ENCODE data around the gene CAPN3.

CAPN3 gene

DNA sequence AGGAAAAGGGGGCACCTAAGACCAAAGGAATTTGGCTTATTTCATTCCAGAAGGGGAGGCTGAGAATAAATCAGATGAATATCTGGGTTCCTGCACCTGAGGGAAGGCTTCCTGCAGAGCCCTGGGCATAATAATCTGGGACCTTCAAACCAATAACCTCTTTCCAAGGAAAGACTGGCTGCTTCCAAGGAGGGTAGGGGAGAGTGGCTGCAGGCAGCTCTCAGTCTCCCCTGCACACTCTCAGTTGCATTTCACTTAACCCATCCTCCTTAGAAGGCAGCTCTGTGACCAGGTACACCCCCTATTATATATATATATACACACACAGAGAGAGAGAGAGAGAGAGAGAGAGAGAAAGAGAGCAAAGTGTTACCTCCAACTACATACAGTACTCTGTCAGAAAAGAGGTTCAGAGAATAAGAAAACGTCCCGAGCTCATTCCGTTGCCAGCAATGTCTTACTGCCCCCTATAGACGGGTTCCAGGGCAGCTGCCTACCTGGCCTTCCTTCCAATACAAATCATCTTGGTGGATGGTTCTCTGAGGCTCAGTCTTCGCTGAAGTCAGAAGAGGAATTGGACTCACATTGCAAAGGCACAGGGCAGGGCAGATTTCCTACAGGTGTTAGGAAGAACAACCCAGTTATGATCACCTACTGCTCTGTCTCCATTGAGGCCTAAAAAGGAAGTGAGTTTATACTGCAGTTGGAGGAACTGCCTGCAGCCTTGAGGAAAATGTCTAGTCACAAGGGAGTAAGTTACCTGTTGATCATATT lies 26.1 kb downstream of the CAPN3 start:
- H3K56ac ChIP-seq (ENCODE audit: low read length): peak overlapping the region; percentile 68
- H3K79me2 ChIP-seq (ENCODE audit: control insufficient read depth, insufficient read depth, low read length): no peaks in the 10 kb centered on the region
- peak; percentile 84 for DNase-seq
- H2BK15ac ChIP-seq (replicated peaks; ENCODE audit: low read depth): no peak overlapping the region
- H2AK5ac ChIP-seq (ENCODE audit: low read length): no peak overlapping the region
- no peaks in the 10 kb centered on the region for H3K36me3 ChIP-seq (ENCODE audit: control insufficient read depth, insufficient read depth, low read length)
- no peak overlapping the region for H3K4me3 ChIP-seq (ENCODE audit: low read length)
- no peak overlapping the region for H3K23ac ChIP-seq (ENCODE audit: low read length)
- H2BK5ac ChIP-seq (ENCODE audit: low read length): peak overlapping the region; percentile 36
- H3K18ac ChIP-seq (ENCODE audit: low read length): peak overlapping the region; percentile 31
- H4K5ac ChIP-seq (ENCODE audit: low read length): no peak overlapping the region
- H3K27me3 ChIP-seq (ENCODE audit: insufficient read depth, low read length, poor library complexity): no peaks in the 10 kb centered on the region
- peaks cover 10% of the 10 kb centered on the region for H3K4me1 ChIP-seq (ENCODE audit: control insufficient read depth, low read depth, low read length)
- no peak overlapping the region for H2BK120ac ChIP-seq (ENCODE audit: low read depth, low read length)
- H3K27ac ChIP-seq (ENCODE audit: low read depth, low read length): no peak overlapping the region
- WGBS (ENCODE audit: extremely low coverage, insufficient coverage, low lambda C conversion rate): no CpG with 5 or more reads among the region's 5 CpGs
- no peak overlapping the region for H4K8ac ChIP-seq (ENCODE audit: low read depth, low read length)
- no peak overlapping the region for H3K4me2 ChIP-seq (ENCODE audit: low read length)
- H3K79me1 ChIP-seq (ENCODE audit: low read length): no peaks in the 10 kb centered on the region
- no peak overlapping the region for H3K4ac ChIP-seq (ENCODE audit: low read depth, low read length)
- H3K9ac ChIP-seq (ENCODE audit: low read length): peak overlapping the region; percentile 10

DNA sequence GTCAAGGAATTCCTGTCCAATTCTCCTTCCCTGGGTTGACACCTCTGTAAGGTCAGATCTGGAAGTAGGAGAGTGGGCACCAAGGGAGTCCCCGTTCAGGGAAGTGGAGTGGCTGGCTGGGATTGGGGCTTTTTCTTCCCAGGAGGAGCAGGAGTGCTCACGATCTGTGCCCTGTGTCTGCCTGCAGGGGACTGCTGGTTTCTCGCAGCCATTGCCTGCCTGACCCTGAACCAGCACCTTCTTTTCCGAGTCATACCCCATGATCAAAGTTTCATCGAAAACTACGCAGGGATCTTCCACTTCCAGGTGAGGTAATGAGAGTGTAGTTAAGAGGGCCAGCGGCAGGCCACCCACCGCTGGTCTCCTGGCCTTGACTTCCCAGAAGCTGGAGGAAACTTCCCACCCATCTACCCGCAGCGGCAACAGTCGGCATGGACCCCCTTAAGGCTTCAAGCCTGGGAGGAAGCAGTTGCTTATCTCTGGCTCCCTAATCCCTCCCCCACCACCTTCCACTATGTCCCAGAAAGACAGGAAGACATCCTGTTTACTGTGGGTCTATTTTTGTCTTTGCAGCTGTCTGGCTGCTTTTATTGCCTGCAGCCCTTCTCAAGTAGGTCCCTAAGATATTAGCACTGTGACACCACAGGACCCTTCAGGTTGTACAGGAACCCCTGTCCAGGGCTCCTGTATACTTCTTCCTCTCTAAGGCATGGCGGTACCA lies 26.8 kb downstream of the CAPN3 start:
- Histone ChIP-seq H3K56ac (ENCODE audit: low read length) (peak overlapping the region; percentile 68), H2BK15ac (replicated peaks; ENCODE audit: low read depth) (no peak overlapping the region), H2BK5ac (ENCODE audit: low read length) (peak overlapping the region; percentile 36), H3K36me3 (ENCODE audit: control insufficient read depth, insufficient read depth, low read length) (no peaks in the 10 kb centered on the region), H3K27ac (ENCODE audit: low read depth, low read length) (no peak overlapping the region), H3K4me1 (ENCODE audit: control insufficient read depth, low read depth, low read length) (peaks cover 10% of the 10 kb centered on the region), H2AK5ac (ENCODE audit: low read length) (no peak overlapping the region), H3K18ac (ENCODE audit: low read length) (no peak overlapping the region), H3K23ac (ENCODE audit: low read length) (no peak overlapping the region), H3K9ac (ENCODE audit: low read length) (peak overlapping the region; percentile 10), H3K79me2 (ENCODE audit: control insufficient read depth, insufficient read depth, low read length) (no peaks in the 10 kb centered on the region), H3K27me3 (ENCODE audit: insufficient read depth, low read length, poor library complexity) (no peaks in the 10 kb centered on the region), H3K4me2 (ENCODE audit: low read length) (no peak overlapping the region), H3K4ac (ENCODE audit: low read depth, low read length) (no peak overlapping the region), H3K4me3 (ENCODE audit: low read length) (no peak overlapping the region), H3K79me1 (ENCODE audit: low read length) (no peaks in the 10 kb centered on the region), H4K5ac (ENCODE audit: low read length) (no peak overlapping the region), H4K8ac (ENCODE audit: low read depth, low read length) (no peak overlapping the region), H2BK120ac (ENCODE audit: low read depth, low read length) (no peak overlapping the region)
- no CpG with 5 or more reads among the region's 12 CpGs for WGBS (ENCODE audit: extremely low coverage, insufficient coverage, low lambda C conversion rate)
- DNase-seq: peak; percentile 37

DNA sequence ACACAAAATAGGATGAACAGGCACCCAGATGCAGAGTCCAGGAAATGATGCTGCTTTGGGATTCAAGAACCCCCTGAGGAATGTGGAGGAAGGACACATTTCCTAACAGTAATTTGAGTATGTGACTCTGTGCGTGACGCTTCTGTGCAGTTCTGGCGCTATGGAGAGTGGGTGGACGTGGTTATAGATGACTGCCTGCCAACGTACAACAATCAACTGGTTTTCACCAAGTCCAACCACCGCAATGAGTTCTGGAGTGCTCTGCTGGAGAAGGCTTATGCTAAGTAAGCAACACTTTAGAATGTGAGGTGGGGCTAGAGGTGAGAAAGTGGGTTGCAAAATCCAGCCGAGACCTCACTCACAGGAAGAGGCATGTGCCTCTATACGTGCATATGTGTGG lies 28.3 kb downstream of the CAPN3 start:
- Histone ChIP-seq H3K79me2 (ENCODE audit: control insufficient read depth, insufficient read depth, low read length) (no peaks in the 10 kb centered on the region), H4K8ac (ENCODE audit: low read depth, low read length) (no peak overlapping the region), H3K4me3 (ENCODE audit: low read length) (no peak overlapping the region), H3K9ac (ENCODE audit: low read length) (no peak overlapping the region), H3K79me1 (ENCODE audit: low read length) (no peaks in the 10 kb centered on the region), H3K36me3 (ENCODE audit: control insufficient read depth, insufficient read depth, low read length) (no peaks in the 10 kb centered on the region), H3K23ac (ENCODE audit: low read length) (no peak overlapping the region), H3K27me3 (ENCODE audit: insufficient read depth, low read length, poor library complexity) (no peaks in the 10 kb centered on the region), H2BK120ac (ENCODE audit: low read depth, low read length) (no peak overlapping the region), H3K56ac (ENCODE audit: low read length) (no peak overlapping the region), H4K5ac (ENCODE audit: low read length) (no peak overlapping the region), H3K4me1 (ENCODE audit: control insufficient read depth, low read depth, low read length) (peaks cover 10% of the 10 kb centered on the region), H3K27ac (ENCODE audit: low read depth, low read length) (no peak overlapping the region), H3K18ac (ENCODE audit: low read length) (no peak overlapping the region), H2AK5ac (ENCODE audit: low read length) (no peak overlapping the region), H2BK15ac (replicated peaks; ENCODE audit: low read depth) (no peak overlapping the region), H2BK5ac (ENCODE audit: low read length) (no peak overlapping the region), H3K4me2 (ENCODE audit: low read length) (no peak overlapping the region), H3K4ac (ENCODE audit: low read depth, low read length) (no peak overlapping the region)
- no CpG with 5 or more reads among the region's 8 CpGs for WGBS (ENCODE audit: extremely low coverage, insufficient coverage, low lambda C conversion rate)
- DNase-seq: no peak

DNA sequence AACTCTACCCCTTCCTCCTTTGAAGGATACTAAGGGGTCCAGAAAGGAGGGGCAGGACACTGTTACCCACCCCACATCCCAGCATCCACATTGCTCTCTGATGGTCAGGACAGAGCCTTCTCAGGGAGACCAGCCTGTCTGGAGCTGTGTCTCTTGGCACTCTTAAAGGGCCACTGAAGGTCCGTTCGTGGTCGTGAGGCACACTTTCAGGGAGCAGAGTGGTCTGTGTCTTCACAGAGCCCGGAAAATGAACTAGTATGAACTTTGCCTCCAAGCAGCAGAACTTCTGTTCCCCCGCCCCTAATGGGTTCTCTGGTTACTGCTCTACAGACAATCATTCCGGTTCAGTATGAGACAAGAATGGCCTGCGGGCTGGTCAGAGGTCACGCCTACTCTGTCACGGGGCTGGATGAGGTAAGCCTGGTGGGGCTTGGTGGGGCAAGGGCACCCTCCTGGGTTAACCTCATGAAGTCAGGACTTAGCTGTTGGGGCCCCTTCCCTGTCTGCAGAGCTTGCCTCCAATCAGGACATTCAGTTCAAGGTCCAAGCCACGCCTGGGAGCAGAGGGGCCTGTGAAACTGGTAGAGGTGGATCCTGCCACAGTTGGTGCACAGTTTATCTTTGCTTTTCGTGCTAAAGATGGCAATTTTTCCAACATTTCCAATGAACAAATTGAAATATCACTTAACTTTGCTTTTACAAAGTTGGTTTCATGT lies 33.2 kb downstream of the CAPN3 start:
- H3K27me3 ChIP-seq (ENCODE audit: insufficient read depth, low read length, poor library complexity): no peaks in the 10 kb centered on the region
- no peak overlapping the region for H2BK15ac ChIP-seq (replicated peaks; ENCODE audit: low read depth)
- no peak overlapping the region for H3K27ac ChIP-seq (ENCODE audit: low read depth, low read length)
- H4K5ac ChIP-seq (ENCODE audit: low read length): no peak overlapping the region
- H3K18ac ChIP-seq (ENCODE audit: low read length): no peak overlapping the region
- no peak overlapping the region for H4K8ac ChIP-seq (ENCODE audit: low read depth, low read length)
- WGBS (ENCODE audit: extremely low coverage, insufficient coverage, low lambda C conversion rate): no CpG with 5 or more reads among the region's 11 CpGs
- no peak overlapping the region for H3K4ac ChIP-seq (ENCODE audit: low read depth, low read length)
- H3K4me3 ChIP-seq (ENCODE audit: low read length): no peak overlapping the region
- no peak overlapping the region for H3K23ac ChIP-seq (ENCODE audit: low read length)
- DNase-seq: no peak
- H2AK5ac ChIP-seq (ENCODE audit: low read length): no peak overlapping the region
- no peak overlapping the region for H3K9ac ChIP-seq (ENCODE audit: low read length)
- H3K4me2 ChIP-seq (ENCODE audit: low read length): no peak overlapping the region
- H3K4me1 ChIP-seq (ENCODE audit: control insufficient read depth, low read depth, low read length): peaks cover 2% of the 10 kb centered on the region
- H2BK120ac ChIP-seq (ENCODE audit: low read depth, low read length): no peak overlapping the region
- H3K36me3 ChIP-seq (ENCODE audit: control insufficient read depth, insufficient read depth, low read length): no peaks in the 10 kb centered on the region
- H3K79me1 ChIP-seq (ENCODE audit: low read length): no peaks in the 10 kb centered on the region
- no peak overlapping the region for H3K56ac ChIP-seq (ENCODE audit: low read length)
- H2BK5ac ChIP-seq (ENCODE audit: low read length): no peak overlapping the region
- H3K79me2 ChIP-seq (ENCODE audit: control insufficient read depth, insufficient read depth, low read length): no peaks in the 10 kb centered on the region

DNA sequence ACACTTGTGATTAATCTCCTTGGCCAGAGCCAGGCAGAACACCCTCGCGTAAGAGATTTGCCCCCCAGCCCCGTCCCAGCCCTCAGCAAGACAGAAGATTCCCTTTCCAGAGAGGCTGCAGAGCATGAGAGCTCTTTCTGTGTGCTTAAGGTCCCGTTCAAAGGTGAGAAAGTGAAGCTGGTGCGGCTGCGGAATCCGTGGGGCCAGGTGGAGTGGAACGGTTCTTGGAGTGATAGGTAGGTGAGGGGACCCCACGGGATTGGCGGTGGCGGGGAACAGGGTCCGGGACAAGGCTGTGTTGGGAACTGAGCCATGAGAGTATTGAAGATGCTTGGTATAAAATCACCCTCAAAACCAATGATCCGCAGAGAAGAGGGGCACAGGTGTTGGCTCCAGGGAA lies 34.8 kb downstream of the CAPN3 start:
- H3K4me2 ChIP-seq (ENCODE audit: low read length): no peak overlapping the region
- DNase-seq: no peak
- H3K4me3 ChIP-seq (ENCODE audit: low read length): no peak overlapping the region
- H3K18ac ChIP-seq (ENCODE audit: low read length): no peak overlapping the region
- H2BK120ac ChIP-seq (ENCODE audit: low read depth, low read length): no peak overlapping the region
- H3K27ac ChIP-seq (ENCODE audit: low read depth, low read length): no peak overlapping the region
- H3K23ac ChIP-seq (ENCODE audit: low read length): no peak overlapping the region
- no peak overlapping the region for H4K8ac ChIP-seq (ENCODE audit: low read depth, low read length)
- H4K5ac ChIP-seq (ENCODE audit: low read length): no peak overlapping the region
- H3K4me1 ChIP-seq (ENCODE audit: control insufficient read depth, low read depth, low read length): no peaks in the 10 kb centered on the region
- no peak overlapping the region for H3K9ac ChIP-seq (ENCODE audit: low read length)
- no peak overlapping the region for H2BK5ac ChIP-seq (ENCODE audit: low read length)
- H3K4ac ChIP-seq (ENCODE audit: low read depth, low read length): no peak overlapping the region
- H2BK15ac ChIP-seq (replicated peaks; ENCODE audit: low read depth): no peak overlapping the region
- H3K36me3 ChIP-seq (ENCODE audit: control insufficient read depth, insufficient read depth, low read length): no peaks in the 10 kb centered on the region
- no peaks in the 10 kb centered on the region for H3K79me1 ChIP-seq (ENCODE audit: low read length)
- H3K56ac ChIP-seq (ENCODE audit: low read length): no peak overlapping the region
- WGBS (ENCODE audit: extremely low coverage, insufficient coverage, low lambda C conversion rate): no CpG with 5 or more reads among the region's 13 CpGs
- no peaks in the 10 kb centered on the region for H3K27me3 ChIP-seq (ENCODE audit: insufficient read depth, low read length, poor library complexity)
- H2AK5ac ChIP-seq (ENCODE audit: low read length): no peak overlapping the region
- H3K79me2 ChIP-seq (ENCODE audit: control insufficient read depth, insufficient read depth, low read length): no peaks in the 10 kb centered on the region
